ENCODE results near the gene HNRNPL.
"Not testable (repeated sequence)": the region's sequence is repeated elsewhere in the genome, so short reads cannot be mapped to it uniquely, and the experiment has no call there.

The HNRNPL gene

GRCh38 chr19:38880076-38880881 lies 30.5 kb upstream of the HNRNPL start:
- TF ChIP-seq CTCF (IDR thresholded peaks at IDR 0.05; ENCODE audit: insufficient read depth, low read length, missing control alignments) = no peak
- CTCF ChIA-PET = interaction anchor here (3.7 to 5.9 kb wide), 2 partner anchors 7 to 10 kb away, joined by 18 to 70 read pairs; no protein-coding TSS in a partner anchor
- no peak overlapping the region for H3K4me3 ChIP-seq (ENCODE audit: low read depth, low read length)
- POLR2A ChIA-PET = no interaction called here
- no peak for DNase-seq (ENCODE audit: low read depth, low spot score)

GRCh38 chr19:38879400-38879751 lies 29.6 kb upstream of the HNRNPL start:
- H3K4me3 ChIP-seq (ENCODE audit: low read depth, low read length) = no peak overlapping the region
- no peak for DNase-seq (ENCODE audit: low read depth, low spot score)
- ChIA-PET POLR2A (no interaction called here), CTCF (interaction anchor here (3.7 to 5.9 kb wide), 2 partner anchors 8 to 9 kb away, joined by 18 to 70 read pairs; no protein-coding TSS in a partner anchor)
- no peak for TF ChIP-seq CTCF (IDR thresholded peaks at IDR 0.05; ENCODE audit: insufficient read depth, low read length, missing control alignments)

- ChIA-PET POLR2A (no interaction called here), CTCF (interaction anchor here (3.7 to 5.9 kb wide), 2 partner anchors 9 kb away, joined by 18 to 70 read pairs; no protein-coding TSS in a partner anchor)
- no peak overlapping the region for H3K4me3 ChIP-seq (ENCODE audit: low read depth, low read length)
- no peak for DNase-seq (ENCODE audit: low read depth, low spot score)
- no peak for TF ChIP-seq CTCF (IDR thresholded peaks at IDR 0.05; ENCODE audit: insufficient read depth, low read length, missing control alignments)
Observed at GRCh38 chr19:38878575-38879399, 29.0 kb upstream of the HNRNPL start.

GRCh38 chr19:38877781-38878574 lies 28.2 kb upstream of the HNRNPL start, which contains the start of gene RINL:
Gene RINL (minus strand): TSS chr19:38878275. CDS start chr19:38876742, 1,533 bp downstream.
- H3K4me3 ChIP-seq (ENCODE audit: low read depth, low read length) = no peak within 1 kb of the TSS
- POLR2A ChIA-PET = no interaction called here
- CTCF ChIA-PET = interaction anchor here (0.8 to 5.9 kb wide), 3 partner anchors 8 to 108 kb away, joined by 3 to 70 read pairs (median 18); no protein-coding TSS in a partner anchor
- no peak for TF ChIP-seq CTCF (IDR thresholded peaks at IDR 0.05; ENCODE audit: insufficient read depth, low read length, missing control alignments)
- no peak for DNase-seq (ENCODE audit: low read depth, low spot score)

GRCh38 chr19:38875656-38876395 lies 26.0 kb upstream of the HNRNPL start:
- ChIA-PET CTCF (interaction anchor here (0.8 to 5.9 kb wide), 6 partner anchors 9 to 360 kb away, joined by 3 to 70 read pairs (median 4); no protein-coding TSS in a partner anchor), POLR2A (no interaction called here)
- DNase-seq (ENCODE audit: low read depth, low spot score) = no peak
- TF ChIP-seq CTCF (IDR thresholded peaks at IDR 0.05; ENCODE audit: insufficient read depth, low read length, missing control alignments) = no peak
- H3K4me3 ChIP-seq (ENCODE audit: low read depth, low read length) = no peak overlapping the region

GRCh38 chr19:38873400-38873799 lies 23.6 kb upstream of the HNRNPL start:
- POLR2A ChIA-PET; DNase-seq (ENCODE audit: low read depth, low spot score); H3K4me3 ChIP-seq (ENCODE audit: low read depth, low read length): not testable (repeated sequence)
- CTCF ChIA-PET = interaction anchor here (2.1 kb wide), 1 partner anchor 14 kb away, joined by 11 read pairs; no protein-coding TSS in a partner anchor
